ENCODE measurements around the gene SP3. TPM values are rescaled to one million over a fixed set of nuclear protein-coding genes. Genes with fewer than 3 reads are reported as not detected.

The SP3 gene
- polyA plus RNA-seq, 3 donors = 44.8 to 66.2 (median 54.2) TPM

- Histone ChIP-seq H3K4me1 (ENCODE audit: control insufficient read depth in 1 of 2, insufficient read depth in 2 of 2, low read length in 2 of 2) (peaks cover 41% of the 10 kb centered on the region in 2 donors), H3K27me3 (ENCODE audit: control insufficient read depth in 2 of 2, insufficient read depth in 2 of 2, low read length in 2 of 2) (no peaks in the 10 kb centered on the region), H3K9me3 (replicated peaks in 1 of 2; ENCODE audit: control insufficient read depth in 1 of 2, insufficient read depth in 1 of 2, low read length in 2 of 2) (peaks cover 0 to 5% of the 10 kb centered on the region in 2 donors), H3K9ac (ENCODE audit: insufficient read depth, low read length, poor library complexity, severe bottlenecking) (no peak overlapping the region), H3K4me3 (replicated peaks in 1 of 3; ENCODE audit: low read depth in 2 of 3, low read length in 3 of 3) (no peak overlapping the region), H2AFZ (ENCODE audit: insufficient read depth, low read depth, low read length, poor library complexity, severe bottlenecking) (no peak overlapping the region), H3K36me3 (replicated peaks in 1 of 2; ENCODE audit: control insufficient read depth in 1 of 2, insufficient read depth in 2 of 2, low read length in 2 of 2) (no peaks in the 10 kb centered on the region), H4K20me1 (ENCODE audit: insufficient read depth, low read length) (no peaks in the 10 kb centered on the region), H3K27ac (ENCODE audit: low read depth in 1 of 2, low read length in 2 of 2) (no peak overlapping the region), H3K79me2 (ENCODE audit: insufficient read depth, low read length) (peaks cover 3% of the 10 kb centered on the region), H3K4me2 (replicated peaks; ENCODE audit: extremely low read depth, low read length, poor library complexity, severe bottlenecking) (no peak overlapping the region)
- Mint-ChIP-seq H3K27me3 (ENCODE audit: low read depth in 3 of 3) (peaks cover 0 to 5% (median 0%) of the 10 kb centered on the region in 3 donors), H3K9me3 (peaks cover 3 to 9% (median 5%) of the 10 kb centered on the region in 7 donors), H3K36me3 (peaks cover 2 to 10% of the 10 kb centered on the region in 2 donors), H3K4me3 (no peak overlapping the region), H3K4me1 (peaks cover 38% of the 10 kb centered on the region), H3K27ac (peak overlapping the region in 1 of 7 donors; percentile 15)
- DNase-seq = no peak
- TF ChIP-seq CTCF (IDR thresholded peaks at IDR 0.05) = no peak
- intact Hi-C loops (cut with micrococcal nuclease) = no loop called here
- WGBS (ENCODE audit: insufficient coverage) = no CpG with 5 or more reads among the region's 2 CpGs
Measured at GRCh38 chr2:174001107-174001506, 35.9 kb upstream of the SP3 start.

- peaks cover 44% of the 10 kb centered on the region for H3K4me1 Mint-ChIP-seq
- WGBS (ENCODE audit: insufficient coverage) = 50% methylated on average over 1 of the region's 2 CpGs
Measured at GRCh38 chr2:173999724-174000123, 34.6 kb upstream of the SP3 start.

More at GRCh38 chr2:173999724-174000123, 34.6 kb upstream of the SP3 start:
- Histone ChIP-seq H3K9me3 (replicated peaks in 1 of 2; ENCODE audit: control insufficient read depth in 1 of 2, insufficient read depth in 1 of 2, low read length in 2 of 2) (peaks cover 0 to 5% of the 10 kb centered on the region in 2 donors), H4K20me1 (ENCODE audit: insufficient read depth, low read length) (no peaks in the 10 kb centered on the region), H3K9ac (ENCODE audit: insufficient read depth, low read length, poor library complexity, severe bottlenecking) (no peak overlapping the region), H3K4me1 (ENCODE audit: control insufficient read depth in 1 of 2, insufficient read depth in 2 of 2, low read length in 2 of 2) (peaks cover 42% of the 10 kb centered on the region in 2 donors), H3K79me2 (ENCODE audit: insufficient read depth, low read length) (peaks cover 3% of the 10 kb centered on the region), H3K27me3 (ENCODE audit: control insufficient read depth in 2 of 2, insufficient read depth in 2 of 2, low read length in 2 of 2) (no peaks in the 10 kb centered on the region), H3K36me3 (replicated peaks in 1 of 2; ENCODE audit: control insufficient read depth in 1 of 2, insufficient read depth in 2 of 2, low read length in 2 of 2) (no peaks in the 10 kb centered on the region), H3K4me2 (replicated peaks; ENCODE audit: extremely low read depth, low read length, poor library complexity, severe bottlenecking) (no peak overlapping the region), H3K27ac (ENCODE audit: low read depth in 1 of 2, low read length in 2 of 2) (peak overlapping the region; percentile 94 to 95), H2AFZ (ENCODE audit: insufficient read depth, low read depth, low read length, poor library complexity, severe bottlenecking) (peak overlapping the region; percentile 43), H3K4me3 (replicated peaks in 1 of 3; ENCODE audit: low read depth in 2 of 3, low read length in 3 of 3) (peak overlapping the region in 1 of 3 experiments; percentile 47)
- Mint-ChIP-seq H3K36me3 (peaks cover 2 to 11% of the 10 kb centered on the region in 2 donors), H3K27ac (peak overlapping the region; percentile 85 to 98 (median 95)), H3K27me3 (ENCODE audit: low read depth in 3 of 3) (peaks cover 0 to 5% (median 0%) of the 10 kb centered on the region in 3 donors), H3K9me3 (peaks cover 3 to 9% (median 5%) of the 10 kb centered on the region in 7 donors), H3K4me3 (no peak overlapping the region)
- TF ChIP-seq CTCF (IDR thresholded peaks at IDR 0.05) = no peak
- peak in 2 of 3 donors; percentile 33 to 36 for DNase-seq
- intact Hi-C loops (cut with micrococcal nuclease) = loop anchor here (5.0 kb wide), 2 partner anchors 33 to 43 kb away; no protein-coding TSS in a partner anchor

All from CD14-positive monocyte (primary cell).